GM19324 (cell line): ENCODE data around the gene USP47.

Experiments used
- ATAC-seq: cut with Tn5 transposase; IDR thresholded peaks from one replicate; pipeline ENCODE4 v1.9.1; 2021; ENCODE audit warnings: mild to moderate bottlenecking, moderate library complexity; ENCODE audit not compliant: unreplicated experiment, low FRiP score

The USP47 gene

DNA sequence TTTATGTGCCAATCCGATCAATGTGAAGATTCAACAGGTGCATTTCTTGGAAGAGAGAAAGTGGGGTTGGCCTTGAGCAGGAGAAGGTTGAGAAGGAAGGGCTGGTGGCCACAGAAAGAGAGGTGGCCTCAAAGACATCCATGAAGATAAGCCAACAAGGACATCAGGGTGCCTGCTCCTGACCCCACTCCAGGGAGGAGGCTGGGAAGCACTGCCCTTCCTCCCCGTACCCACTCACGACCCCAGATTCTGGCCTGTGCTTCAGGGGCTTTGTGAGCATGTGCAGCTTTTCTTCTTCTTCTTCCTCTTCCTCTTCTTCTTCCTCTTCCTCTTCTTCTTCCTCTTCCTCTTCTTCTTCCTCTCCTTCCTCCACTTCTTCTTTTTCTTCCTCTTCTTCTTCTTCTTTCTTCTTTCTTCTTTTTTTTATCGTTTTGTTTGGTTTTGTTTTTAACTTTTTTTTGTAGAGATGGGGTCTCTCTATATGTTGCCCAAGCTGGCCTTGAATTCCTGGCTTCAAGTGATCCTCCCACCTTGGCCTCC is 136.4 kb downstream of the USP47 start:
- no peak for ATAC-seq

DNA sequence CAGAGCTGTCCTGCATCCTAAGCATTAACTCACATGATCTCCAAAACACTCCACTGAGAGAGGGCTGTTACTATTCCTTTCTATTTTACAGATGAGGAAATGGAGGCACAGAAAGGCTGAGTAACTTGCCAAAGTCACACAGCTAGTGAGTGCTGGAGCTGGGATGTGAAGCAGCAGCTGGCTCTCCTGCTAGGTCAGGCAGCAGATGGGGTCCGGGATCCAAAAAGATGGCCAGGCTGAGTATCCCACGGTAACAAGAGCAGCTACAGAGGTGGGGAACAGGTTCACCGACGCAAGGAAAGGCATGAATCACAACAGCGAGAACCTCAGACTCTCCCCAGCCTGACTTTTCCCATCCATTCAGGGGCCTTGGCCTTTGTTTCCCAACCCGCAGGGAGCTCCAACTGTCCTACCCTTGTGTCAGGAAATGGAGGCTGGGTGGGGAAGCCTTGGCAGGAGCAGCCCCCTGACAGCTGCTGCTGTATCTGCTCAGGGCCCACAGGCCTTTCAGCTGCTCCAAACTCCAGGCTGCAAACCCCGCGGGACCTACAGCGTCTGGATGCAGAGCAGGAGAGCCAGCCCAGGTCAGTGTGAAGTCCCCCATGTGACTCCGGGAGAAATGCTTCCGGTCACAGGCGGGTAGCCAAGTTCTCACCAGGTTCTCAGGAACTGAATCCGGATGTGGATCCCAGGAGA is 137.2 kb downstream of the USP47 start:
- ATAC-seq = no peak

DNA sequence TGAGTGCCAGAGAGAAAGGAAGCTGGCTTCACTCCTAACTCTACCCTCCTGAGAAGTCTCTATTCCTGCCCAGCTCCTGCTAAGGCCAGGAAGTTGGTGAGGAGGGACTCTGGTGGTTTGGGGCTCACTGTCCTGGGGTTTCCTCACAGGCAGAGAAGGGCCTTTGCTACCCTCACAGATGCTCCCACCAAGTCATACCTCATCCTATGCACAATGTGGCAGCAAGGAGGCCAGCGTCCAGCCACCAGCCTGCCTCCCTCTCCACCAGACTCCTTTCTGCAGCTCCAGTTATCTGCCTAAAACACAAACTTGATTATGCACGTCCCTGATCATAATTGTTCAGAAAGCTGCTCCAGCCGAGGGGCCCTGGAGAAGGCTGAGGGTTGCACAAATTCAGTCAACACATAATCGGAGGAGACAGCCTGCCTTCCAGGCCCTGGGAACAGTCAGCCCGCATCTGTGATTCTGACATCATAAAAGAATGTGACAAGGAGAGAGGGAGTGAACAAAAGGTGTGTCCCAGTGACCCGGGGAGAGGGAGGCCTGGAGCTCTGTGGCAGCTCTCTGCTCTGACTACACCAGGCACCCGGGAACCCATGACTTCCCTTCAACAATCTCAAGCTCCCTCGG is 137.8 kb downstream of the USP47 start:
- no peak for ATAC-seq

DNA sequence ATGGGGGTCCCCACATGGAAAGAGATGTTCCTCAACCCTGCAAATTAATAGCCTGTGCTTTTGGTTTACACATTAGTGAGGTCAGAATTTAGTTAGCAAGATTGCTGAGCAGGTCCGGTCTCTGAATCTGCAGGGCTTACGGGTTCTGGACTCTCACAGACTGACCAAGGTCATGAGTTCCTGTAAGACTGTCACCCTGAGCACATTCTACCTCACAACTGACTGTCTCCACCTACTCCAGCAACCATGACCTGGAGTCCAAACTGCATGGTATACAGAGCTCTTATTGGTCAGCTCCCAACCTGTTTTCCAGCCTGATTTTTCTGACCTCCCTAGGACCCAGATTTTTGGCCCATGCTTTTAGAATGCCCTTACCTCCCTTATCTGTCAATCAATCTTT is 138.4 kb downstream of the USP47 start:
- no peak for ATAC-seq

DNA sequence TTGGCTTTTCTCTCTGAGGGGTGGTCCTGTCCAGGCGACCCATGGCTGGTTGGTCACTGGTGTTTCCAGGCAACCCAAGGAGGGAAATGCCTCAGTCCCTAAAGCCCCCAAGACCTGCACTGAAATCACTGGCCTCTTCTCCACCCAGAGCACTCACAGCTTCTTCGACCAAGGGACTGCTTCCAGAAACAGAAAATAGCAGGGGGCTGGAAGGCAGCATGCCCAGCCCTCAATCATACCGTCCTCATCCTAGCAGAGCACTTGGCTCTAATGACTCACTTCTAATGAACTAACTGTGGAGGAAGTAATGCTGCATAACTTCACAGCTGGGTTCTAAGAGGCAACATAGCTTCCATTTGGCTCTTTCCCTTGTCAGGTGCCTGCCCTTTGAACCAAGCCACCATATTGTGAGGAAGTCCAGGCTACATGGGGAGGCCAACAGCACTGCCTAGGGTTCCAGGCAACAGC is 139.1 kb downstream of the USP47 start:
- ATAC-seq = no peak

DNA sequence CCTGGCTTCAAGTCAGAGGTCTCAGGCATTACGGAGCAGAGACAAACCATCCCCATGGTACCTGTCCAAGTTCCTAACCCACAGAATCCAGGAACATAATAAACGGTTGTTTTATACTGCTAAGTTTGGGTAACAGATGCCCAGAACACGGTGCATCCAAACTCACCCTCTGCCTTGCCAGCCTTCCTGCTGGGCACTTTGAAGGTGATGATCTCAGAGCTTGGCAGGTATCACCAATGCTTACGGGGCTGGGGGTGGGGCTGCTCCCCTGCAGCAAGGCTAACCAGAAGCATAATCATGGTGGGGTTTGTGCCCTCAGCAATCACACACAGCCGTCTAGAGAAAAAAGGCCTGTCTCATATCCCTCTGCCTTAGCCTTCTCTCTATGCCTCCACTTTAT is 139.6 kb downstream of the USP47 start:
- no peak for ATAC-seq

DNA sequence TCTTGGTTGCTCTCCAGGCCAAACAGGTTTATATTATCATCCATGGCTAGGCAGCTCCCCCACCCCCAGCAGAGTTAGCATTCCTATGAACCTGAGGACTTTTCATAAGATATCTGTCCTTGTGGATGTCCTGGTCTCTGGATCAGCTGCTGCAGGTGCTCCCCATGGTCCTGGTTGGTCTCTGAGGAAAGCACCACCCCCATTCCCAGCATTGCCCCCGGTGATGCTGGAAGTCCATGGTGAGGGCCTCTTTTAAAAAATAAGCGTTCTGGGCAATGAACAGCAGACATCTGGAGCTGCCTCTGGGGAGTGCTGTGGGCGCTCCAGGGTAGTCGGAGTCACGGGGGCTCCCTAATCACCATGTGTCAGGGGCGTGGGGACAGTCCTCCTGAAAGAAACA is 140.1 kb downstream of the USP47 start:
- ATAC-seq = no peak

DNA sequence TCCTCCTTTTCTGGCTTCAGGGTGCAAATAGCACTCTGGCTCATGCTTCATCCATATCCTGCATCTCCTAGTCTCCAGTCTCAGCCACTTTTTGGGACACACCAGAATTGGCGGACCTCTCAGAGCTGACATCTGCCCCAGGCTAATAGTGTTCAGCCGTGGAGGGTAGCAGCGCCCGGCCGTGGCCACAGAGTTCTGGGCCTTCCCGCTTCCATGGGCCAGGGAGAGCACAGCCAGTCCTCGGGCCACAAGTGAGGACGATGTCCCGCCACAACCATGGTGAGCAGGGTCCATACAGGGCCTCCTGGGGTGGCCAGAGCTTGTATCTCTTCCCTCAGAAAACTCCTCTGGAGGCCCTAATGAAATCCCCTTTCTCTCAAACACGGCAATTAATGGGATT is 140.7 kb downstream of the USP47 start:
- no peak for ATAC-seq

DNA sequence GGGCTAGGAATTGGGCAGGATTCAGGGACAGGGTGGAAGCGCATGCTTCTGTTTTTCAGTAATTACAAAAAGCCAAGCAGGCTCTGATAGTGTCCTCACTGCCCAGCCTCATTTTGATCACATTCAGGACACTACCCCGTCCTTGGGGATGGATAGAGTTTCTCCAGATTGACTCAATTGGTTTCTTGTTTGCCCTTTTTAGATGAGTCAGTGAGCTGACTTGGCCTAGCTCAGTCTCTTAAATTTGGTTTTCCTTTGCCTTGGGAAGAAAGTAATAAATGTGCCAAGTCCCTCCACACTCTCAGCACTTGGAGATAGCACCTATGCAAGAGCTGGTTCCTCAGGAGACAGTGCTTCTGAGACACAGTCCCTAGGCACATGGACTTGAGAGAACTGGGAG is 141.2 kb downstream of the USP47 start:
- no peak for ATAC-seq

DNA sequence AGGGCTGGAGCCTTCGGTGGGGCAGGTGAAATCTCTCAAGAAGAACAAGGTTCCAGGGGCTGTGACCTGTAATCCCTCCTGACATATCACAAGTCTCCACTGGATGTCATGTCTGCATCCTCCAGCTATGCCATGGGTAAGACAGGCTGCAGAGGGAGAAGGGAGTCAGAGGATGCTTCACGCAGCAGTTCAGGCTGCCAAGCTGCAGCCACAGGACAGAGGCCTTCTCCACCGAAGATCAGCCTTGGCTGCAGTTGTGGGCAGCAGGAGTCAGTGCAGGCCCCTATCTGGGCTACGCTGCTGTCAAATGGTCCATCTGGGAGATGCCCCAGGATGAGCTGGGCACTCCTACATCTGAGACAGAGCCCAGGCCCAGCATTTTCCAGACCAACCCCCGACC is 141.7 kb downstream of the USP47 start:
- no peak for ATAC-seq

DNA sequence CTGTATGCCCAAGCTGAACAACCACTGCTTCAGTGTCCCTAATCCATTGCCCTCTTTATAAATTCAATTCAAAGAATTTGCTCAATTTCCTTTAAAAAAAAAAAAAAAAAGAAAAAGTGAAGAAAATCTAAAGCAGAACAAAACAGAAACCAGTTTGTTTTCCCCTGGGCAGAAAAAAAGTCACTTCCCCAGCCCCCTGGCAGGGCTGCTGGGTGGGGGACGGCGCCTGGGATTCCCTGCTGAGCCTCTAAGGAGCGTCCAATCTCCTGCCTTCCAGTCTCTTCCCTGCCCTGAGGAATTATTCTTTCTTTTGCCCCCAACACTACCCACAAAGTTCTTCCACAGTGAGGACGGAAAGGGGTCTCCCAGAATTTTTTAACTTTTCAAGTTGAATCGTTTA is 142.8 kb downstream of the USP47 start:
- ATAC-seq = no peak

DNA sequence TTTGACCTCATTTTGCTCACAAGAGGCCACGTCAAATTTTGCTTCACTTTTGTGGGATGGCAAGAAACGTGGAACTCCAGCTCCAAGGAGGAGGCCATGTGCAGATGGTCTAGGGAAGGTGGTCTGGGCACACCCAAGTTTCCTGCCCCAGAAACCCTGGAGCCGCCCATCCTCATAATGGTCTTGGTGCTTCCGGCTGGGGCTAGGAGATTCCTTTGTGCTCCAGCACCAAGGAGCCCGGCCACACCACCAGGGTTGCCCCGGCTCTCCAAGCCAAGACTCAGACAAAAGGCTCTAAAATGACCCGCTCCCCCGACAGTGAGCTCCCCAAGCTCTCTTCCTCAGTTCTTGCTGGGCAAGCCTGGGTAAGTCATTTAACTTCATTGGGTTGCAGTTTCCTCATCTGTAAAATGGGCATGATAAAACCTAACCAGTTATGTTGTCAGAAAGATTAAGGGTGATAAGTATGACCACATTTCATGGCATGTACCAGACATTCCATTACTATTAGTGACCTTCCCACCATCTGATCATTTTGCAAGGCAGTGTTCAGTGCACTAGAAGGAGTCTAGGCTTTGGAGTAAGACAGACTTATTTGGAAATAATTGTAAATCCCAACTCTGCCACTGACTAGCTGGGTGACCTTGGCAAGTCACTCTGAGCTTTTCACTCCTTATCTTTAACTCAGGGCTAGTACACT is 143.4 kb downstream of the USP47 start:
- no peak for ATAC-seq

DNA sequence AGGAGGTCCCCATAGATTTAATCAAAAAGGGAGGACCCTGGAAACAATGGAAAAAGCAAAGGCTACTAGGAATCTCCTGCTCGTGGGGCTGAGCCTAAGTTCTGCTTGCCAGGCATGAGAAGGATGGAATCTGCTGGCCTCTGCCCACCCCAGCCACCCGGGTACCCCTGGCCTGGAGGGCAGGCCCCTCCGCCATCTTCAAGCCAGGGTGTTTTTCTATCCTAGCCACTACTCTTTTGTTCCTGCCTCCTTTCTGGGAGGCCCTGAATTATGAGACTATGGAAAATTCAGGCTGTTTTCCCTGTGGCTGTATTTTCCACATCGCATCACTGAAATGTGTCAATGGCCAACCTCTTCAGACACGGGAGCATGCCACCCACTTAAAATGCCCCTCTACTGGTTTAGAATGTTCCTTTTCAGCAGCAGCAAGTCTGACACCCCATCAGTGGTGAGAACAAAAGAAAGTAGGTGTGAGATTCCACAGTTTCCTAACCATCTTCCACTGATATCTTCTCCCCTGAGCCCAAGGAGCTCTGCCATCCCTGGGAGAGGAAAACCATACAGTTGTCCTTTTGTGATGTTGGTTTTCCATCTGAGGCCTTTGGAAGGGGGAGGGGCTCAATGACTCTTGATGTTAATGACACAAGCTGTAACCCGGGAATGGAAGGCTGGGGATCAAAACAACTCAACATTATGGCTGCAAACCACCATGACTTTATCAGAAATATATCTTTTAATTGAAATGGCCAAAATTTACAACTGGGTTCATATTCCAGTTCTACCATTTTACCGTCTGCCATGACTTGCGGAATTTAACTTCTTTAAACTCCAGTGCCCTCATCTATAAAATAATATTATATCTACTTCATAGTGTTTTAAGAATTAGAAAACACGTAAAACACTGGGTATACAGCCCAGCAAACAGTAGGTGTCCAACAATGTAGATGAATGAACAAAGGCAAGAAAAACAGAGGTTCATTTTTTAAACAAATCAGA is 144.5 kb downstream of the USP47 start:
- ATAC-seq = no peak

DNA sequence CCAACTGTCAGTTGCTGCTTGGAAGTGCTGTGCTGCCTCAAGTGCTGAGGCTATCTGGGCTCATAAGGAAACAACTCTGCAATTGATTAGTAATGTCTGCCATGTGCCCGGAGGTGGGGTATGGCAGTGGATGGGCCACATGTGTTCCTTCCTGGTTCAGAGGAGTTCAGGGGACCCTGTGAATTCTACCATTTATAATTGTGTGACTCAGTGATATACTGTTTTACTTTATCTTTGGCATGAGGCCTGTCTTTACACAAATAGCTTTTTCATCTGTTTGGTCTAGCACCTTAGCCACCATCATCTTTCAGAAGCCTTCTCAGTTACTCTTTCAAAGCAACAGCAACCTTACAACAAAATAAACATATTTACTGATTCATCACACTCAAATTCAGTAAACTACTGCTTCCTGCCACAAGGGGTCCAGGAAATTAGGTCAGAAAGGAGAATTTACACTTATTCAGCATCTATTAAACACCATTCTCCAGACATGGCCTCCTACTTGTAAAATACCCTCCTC is 145.8 kb downstream of the USP47 start:
- ATAC-seq = no peak

DNA sequence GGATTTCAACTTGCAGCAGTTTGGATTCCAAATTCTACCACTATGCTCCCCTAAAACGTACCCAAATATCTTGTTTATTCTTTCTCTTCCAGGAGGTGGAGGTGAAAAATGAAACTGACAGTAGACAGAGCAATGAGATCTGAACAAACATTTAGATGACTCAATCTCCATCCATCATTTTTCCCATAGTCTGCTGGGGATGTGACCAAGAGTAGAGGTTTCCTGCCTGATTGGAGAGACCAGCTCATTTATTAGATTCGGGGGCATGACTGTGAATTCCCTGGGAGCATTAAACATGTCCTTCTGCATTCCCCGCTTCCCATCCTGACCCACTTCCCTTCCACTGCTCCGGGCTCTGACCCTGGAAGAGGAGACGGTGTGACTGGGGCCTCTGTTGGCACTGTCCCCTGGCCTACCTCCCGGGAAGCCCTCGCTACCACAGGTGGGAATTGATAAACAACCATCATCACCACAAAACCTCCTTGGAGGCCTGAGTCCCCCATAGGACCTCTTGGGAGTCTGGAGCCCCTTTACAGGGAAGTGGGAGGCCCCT is 146.4 kb downstream of the USP47 start:
- ATAC-seq = no peak

DNA sequence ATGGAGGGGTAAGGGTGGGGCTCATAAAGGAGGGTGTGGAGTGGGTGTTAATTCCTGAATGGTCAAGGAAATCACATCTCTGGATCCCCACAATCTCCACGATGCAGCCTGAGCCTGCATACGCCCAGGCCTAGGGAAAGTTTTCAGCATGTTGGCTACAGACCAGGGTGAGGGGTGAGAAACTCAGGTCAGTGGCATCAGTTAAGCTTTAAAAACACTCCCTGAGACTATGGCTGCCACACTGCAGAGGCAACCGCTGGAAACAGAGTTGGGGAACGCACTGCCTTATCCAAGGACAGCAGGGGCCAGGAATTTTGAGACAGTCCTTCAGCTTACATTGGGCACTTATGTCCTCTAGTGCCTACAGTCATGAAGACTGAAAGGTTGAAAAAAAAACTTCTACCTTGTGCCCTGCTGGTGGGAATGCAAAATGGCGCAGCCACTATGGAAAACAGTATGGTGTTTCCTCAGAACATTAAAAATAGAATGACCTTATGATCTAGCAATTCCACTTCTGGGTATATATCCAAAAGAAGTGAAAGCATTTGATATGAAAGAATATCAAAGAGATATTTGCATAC is 147.0 kb downstream of the USP47 start:
- ATAC-seq = no peak

DNA sequence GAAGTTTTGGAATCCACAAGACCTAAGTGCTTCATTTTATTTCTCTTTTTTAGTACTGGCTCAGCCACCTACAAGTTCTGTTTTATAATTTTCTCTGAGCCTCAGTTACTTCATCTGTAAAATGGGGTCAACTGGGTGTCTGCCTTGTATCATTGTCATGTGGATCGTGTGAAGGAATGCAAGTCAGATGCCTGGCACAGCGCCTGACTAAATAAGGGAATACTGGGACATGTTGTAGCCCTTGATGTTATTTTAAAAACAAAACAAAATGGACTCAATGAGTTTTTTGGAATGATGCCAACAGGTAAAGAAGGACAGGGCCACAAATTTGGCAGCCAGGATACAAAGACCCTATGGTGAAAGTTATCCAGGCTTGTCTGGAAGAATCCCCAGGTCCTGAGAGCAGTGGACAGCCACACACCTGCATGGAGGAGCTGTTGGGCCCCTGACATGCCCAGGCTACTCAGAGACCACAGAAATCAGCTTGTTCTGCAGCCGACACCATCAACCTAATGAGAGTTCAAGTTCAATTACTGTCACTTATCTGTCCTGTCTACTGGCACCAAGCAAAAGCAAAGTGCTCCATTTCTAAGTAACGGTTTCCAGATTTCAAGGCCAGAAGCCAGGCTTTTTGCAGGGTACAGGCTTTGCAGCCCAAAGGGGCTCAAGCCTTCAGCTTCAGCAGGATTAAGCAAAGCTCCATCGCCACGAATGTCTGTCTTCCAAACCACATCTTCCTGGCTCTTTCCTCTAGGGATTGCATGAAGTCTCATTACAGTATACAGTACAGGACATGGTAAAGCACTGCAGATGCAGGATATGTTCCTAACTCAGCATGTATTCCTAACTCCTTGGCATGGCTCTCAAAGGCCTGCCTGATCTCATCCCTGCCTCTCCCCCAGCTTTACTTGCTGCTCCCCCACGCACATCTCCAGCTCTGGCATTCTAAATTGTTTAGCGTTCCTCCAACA is 148.3 kb downstream of the USP47 start:
- ATAC-seq = no peak
